SK-N-SH (cell line): ENCODE measurements around the gene TSKS.

Experiments used
- EZH2phosphoT487 ChIP-seq: fragments of 200-600 bp; sonication (generic); IDR thresholded peaks from 2 replicates; pipeline ENCODE4 v1.6.1; 2017; ENCODE audit warnings: low read depth, mixed run types, mild to moderate bottlenecking, antibody characterized with exemption, moderate library complexity, borderline replicate concordance
- GABPA ChIP-seq: IDR thresholded peaks from 2 replicates; pipeline ENCODE4 v1.4.0; 2012; ENCODE audit warnings: low read depth, mild to moderate bottlenecking
- USF2 ChIP-seq: fragments of 150-350 bp; IDR thresholded peaks from 2 replicates; pipeline ENCODE4 v1.6.1; 2017; ENCODE audit warnings: antibody characterized with exemption, low read length, low read depth, borderline replicate concordance

GRCh38 chr19:49764341-49764740 is 1.2 kb upstream of the TSKS start:
- TF ChIP-seq USF2 (no peak), GABPA (no peak), EZH2phosphoT487 (no peak)
